Skin epidermis (tissue), 12 donors: ENCODE measurements around the gene OTX2.
A peak's percentile ranks its signal among the peaks of the same experiment; 100 is the strongest.

Experiments used
- H3K27ac ChIP-seq, 21 experiments: fragments of 200-600 bp; sonication (generic) in 11 of 21; one replicate each; pipeline ENCODE4 v1.5.0; 2020; ENCODE audit warnings: mild to moderate bottlenecking in 3 of 21, inconsistent platforms in 2 of 21, moderate library complexity in 2 of 21
- H3K4me3 ChIP-seq, 7 experiments: fragments of 200-600 bp; sonication (generic) in 2 of 7; one replicate each; pipeline ENCODE4 v1.5.0; 2020; ENCODE audit warnings: inconsistent platforms in 2 of 7, mild to moderate bottlenecking in 2 of 7, moderate library complexity in 1 of 7

Gene OTX2

DNA sequence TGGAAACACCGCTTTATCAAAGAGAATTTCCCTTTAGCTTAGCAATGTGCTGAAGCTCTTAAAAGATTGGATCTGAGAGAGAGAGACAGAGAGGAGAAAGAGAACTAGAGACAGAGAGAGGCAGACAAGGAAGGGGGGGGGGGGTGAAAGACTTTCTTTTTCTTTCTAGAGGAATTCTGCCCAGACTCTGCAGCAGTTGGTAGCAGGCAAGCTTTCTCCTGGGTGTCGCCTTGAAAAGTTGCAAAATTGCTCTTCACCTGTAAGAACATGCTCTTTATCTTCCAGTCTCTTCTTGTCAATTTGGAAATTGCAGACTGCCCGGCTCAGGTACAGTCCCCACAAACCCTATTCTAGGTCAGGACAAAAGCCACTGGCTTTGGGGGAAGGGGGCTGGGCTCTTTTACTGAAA lies 2.9 kb upstream of the OTX2 start:
- Histone ChIP-seq H3K27ac (no peak overlapping the region), H3K4me3 (no peak overlapping the region)

DNA sequence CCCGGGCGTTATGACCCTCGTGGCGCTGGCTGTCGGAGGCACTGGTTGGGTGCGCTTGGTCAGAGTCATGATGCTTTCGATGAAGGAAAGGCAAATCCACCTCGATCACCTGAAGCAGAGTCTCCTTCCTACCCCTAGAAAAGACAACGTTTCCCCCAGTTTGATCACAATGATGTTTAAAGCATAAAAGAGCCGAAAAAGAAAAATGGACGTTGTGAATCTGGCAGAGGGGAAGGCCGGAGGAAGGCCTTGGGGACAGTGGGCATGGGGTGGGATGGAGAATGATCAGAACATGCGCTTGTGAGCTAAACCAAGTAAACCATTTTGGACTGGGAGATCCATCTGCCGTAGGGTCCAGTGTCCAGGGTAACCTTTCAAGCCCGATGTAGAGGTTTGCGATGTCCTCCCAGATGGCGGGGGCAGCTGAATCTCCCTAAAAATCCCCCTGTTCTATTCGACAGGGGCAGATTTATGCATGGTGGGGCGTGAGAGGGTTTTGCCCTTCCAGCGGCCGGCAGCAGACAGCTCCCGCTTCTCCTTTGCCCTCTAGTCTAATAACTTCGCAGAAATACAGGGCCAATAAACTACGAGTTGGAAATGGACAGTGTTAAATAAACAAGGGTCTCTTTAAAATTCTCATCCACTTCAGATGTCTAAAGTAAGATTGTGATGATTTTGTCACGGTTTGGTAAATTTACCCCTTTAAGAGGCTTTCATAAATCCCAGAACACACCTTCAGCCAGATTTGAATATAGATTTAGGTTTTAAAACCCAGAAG lies 2.3 kb upstream of the OTX2 start:
- no peak overlapping the region for H3K4me3 ChIP-seq

DNA sequence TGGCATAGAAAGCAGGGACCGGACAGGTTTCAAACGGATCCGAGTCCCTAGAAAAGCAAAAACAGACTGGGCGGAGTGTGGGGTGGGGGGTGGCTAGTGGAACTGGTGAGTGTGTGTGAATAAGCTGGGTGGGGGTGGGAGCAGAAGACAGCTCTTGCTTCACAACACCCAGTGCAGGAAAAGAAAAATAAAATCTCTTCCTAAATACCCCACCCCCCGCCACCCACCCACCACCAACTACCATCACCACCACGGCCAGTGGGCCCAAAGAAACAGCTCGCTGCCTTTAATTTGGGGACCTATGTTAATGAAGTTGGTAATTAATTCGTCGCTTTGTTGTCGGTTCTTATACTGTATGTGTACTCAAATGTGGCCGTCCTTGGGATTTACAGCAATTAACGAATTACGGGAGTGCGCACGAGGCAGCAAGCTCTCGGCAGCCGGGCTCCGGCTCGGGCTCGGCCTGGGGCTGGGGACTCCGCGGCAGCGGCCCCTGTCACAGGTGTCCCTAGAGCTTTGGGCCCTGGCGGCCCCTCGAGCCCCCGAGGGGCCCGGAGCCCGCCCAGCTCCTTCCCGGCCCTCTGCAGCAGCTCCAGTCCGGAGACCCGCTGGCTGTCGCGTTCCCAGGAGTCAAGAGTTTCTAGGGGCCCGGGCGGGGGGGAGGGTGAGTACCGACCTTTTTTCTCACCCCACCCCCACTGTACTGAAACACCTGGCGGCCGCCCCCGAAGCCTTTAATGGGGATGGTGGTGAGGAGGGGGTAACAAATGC lies 1.5 kb upstream of the OTX2 start:
- H3K27ac ChIP-seq: no peak overlapping the region
- H3K4me3 ChIP-seq: no peak overlapping the region

More for the DNA sequence above, 2.3 kb upstream of the OTX2 start:
- H3K27ac ChIP-seq: no peak overlapping the region

DNA sequence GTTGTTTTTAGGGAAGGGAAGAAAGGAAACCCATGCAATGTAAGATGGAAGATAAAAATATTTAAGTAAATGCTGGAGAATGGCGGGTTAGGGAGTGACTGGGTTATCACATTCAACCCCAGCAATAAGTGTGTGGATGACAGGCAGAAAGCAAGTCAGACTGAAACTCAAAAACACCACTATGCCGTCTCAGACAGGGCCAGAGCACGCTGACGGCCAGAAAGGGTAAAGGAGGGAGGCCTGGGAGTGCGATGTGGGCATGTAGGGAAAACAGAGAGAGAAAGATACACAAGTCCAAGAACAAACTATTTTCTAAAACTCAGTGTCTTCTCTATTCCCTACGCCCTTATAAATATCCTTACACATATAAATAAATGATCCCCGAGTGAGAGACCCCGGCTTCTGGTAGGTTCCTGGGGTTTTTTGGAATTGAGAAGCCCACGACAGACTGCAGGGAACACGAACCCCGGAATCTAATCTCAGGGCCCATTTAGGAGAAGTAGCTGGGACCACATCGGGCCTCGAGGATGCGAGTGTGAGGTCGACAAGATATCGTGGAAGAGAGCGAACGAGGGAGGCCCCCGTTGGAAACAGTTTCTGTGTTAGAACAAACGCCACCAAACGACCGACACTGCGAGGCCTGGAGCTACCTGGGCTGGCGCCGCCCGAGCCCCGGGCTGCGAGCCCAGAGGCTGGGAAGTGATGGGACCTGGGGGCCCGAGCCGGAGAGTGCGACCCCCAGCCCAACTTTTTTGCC lies 735 bp upstream of the OTX2 start:
- Histone ChIP-seq H3K4me3 (no peak overlapping the region), H3K27ac (no peak overlapping the region)

DNA sequence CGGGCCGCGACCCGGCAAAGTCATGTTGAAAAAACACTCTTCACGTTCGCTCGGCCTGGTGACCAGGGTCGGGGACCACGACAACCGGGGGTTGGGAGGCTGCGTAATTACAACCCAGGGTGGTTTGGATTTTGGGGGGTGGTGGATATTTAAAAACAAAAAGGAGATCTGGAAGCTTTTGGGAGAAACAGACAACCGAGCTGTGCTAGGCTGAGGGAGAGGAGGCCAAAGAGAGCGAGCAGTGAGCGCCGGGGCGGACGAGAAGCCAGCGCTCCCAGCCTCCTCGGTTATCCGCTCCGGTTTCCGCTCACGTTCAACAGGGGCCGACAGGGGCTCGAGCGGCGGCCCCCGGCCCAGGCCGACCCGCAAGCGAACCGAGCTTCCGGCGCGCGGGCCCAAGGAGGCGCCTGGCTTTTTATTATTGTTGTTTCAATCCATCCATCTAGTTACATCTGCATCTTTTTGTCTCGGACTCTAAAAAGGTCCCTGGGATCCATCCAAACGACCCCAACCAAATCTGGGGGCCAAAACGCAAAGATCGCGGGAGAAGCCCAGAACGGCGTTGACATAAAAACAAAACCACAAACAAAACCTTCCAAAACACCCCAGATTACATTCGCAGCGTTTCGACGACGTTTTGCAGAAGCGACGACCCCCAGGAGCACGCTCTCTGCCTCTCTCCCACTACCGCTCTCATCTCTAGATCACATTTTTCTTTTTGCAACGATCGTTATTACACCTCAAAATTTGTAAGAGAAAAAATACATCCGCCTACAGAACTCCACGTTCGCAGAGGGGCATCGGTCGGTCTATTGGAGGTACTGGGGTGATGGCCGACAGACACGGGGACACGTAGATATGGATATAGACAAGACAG lies 771 bp downstream of the OTX2 start:
- Histone ChIP-seq H3K4me3 (no peak overlapping the region), H3K27ac (no peak overlapping the region)

DNA sequence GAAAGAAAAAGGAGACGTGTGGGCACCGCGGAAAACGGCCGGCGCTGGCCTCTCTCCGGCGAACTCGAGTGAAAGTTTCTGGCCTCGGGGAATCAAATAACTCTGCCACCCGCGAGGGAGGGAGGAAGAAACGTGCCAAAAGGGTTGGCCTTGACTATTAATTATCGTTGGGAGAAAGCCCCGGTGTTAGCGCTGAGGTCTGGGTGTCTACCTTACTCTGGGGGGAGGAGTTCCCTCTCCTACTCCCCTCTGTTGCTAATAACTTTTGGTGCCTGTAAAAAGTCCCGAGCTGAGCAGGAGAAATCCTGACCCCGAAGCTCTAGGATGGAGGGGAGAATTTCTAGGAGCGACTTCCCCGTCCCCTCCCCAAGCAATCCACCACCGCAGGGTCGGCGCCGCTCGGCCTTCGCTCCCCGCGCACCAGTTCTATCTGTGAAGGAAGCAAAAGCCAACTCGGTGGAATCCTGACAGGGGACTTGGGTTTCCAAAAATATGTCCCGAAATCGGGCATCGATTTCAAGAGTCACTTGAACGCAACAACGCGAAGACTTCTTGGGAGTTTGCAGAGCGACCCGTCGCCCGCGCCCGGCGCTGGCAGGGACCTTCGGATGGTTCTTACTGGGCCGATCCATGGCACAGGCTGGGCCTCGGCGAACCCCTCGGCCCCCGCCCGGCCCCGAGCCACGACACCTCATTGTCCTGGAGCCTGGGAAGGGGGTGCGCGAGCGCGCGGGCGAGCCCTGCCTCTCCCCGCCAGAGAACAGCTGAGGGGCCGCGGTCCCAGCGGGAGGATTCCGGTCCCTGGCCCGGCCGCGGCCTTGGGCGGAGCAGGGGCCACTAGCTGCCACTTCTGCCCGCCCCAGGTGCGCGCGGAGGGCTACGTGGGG lies 1.7 kb downstream of the OTX2 start:
- no peak overlapping the region for H3K27ac ChIP-seq
- peak overlapping the region in 1 of 7 experiments; percentile 3 for H3K4me3 ChIP-seq

DNA sequence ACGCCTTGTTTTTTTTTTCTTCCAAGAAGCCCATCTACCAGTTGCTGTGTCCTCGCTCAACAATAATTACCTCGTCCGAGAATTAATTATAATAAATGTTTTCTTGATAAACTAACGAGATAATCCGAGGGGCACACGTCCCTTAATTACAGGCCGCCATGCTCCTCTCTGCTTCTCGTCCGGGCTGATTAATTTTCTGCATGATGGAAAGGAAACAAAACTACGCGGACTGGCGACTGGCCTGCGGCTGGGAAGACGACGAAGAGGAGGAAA lies 2.2 kb downstream of the OTX2 start:
- Histone ChIP-seq H3K27ac (no peak overlapping the region), H3K4me3 (peak overlapping the region in 1 of 7 experiments; percentile 3)

DNA sequence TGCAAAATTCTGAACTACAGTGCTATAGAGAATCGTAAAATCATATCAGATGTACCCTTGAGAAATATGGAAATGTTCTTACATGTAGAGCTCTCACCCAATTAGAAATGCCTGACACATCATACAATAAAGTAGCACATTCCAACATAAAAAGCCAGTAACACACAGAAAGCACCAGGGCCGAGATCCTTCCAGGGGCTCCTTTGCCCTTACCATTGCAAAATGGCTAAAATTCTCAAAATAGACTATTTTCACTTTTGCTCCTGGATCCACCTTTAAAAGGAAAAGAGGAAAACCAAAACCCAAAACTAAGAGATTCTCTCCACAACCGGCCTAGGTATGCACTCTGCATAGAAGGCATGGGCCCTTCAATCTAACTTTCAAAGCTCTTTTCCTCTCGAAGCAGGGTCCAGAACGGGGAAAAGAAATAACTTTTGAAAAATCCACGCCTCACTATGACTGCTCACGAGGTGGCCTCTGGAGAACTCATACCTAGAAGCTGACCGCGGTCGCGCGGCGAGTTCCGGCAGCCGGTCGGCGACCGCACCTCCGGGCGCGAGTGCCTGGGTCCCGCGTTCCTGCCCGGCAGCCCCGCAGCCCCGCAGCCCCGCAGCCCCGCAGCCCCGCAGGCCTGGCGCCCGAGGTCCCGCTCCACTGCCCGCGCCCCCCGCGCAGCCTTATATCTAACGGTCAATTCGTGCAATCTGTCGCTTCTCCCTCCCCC lies 2.7 kb downstream of the OTX2 start:
- Histone ChIP-seq H3K27ac (no peak overlapping the region), H3K4me3 (no peak overlapping the region)

DNA sequence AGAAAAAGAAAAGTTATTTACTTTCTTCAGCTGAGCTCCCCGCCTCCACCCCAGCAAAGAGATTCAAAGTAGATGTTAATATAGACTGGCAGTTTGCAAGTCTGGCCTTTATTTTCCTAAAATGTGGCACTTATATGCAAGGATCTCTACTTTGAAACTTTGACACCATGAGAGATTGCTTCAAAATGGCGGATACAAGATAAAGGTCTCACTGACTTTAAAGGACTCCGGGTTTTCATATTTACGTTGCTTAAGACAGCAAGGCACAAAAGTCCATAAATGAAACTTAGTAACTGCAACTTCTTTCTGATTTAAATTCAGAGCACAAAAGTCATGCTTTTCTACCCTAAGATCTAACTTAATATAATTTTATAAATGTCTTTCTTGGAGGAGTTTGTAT lies 3.5 kb downstream of the OTX2 start:
- Histone ChIP-seq H3K27ac (no peak overlapping the region), H3K4me3 (no peak overlapping the region)

DNA sequence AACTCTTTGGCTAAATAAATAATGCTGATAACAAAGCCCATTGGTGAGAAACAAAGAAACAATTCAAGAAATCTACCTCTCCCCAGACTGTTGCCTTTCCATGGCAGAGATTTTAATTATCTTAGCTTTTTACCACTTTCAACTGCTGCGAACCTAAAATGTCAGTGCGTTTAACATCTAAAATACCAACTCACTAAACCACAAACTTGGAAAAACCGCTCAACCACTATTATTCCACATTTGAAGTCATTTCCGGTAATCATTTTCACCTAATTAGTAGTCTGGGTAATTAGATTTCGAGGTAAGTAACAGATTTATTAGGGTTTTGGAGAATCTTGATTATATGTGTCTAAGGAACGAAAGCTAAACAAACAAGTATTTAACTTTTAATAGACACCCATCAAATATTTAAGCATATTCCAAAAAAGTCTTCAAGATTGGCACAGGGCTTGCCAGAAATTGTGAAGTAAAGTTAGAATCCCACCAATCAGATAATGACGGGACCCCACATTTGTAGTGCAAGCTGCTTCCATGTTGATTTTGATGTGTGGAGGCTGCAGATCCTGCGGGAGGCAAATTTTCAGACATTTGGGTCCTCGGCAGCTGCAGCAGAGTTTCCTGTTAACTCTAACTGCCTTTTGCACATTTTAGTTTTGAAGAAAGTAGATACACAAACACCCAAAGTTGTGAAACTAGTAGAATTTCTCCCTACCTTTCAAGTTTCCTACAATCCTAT lies 4.1 kb downstream of the OTX2 start:
- no peak overlapping the region for H3K4me3 ChIP-seq
- H3K27ac ChIP-seq: no peak overlapping the region

DNA sequence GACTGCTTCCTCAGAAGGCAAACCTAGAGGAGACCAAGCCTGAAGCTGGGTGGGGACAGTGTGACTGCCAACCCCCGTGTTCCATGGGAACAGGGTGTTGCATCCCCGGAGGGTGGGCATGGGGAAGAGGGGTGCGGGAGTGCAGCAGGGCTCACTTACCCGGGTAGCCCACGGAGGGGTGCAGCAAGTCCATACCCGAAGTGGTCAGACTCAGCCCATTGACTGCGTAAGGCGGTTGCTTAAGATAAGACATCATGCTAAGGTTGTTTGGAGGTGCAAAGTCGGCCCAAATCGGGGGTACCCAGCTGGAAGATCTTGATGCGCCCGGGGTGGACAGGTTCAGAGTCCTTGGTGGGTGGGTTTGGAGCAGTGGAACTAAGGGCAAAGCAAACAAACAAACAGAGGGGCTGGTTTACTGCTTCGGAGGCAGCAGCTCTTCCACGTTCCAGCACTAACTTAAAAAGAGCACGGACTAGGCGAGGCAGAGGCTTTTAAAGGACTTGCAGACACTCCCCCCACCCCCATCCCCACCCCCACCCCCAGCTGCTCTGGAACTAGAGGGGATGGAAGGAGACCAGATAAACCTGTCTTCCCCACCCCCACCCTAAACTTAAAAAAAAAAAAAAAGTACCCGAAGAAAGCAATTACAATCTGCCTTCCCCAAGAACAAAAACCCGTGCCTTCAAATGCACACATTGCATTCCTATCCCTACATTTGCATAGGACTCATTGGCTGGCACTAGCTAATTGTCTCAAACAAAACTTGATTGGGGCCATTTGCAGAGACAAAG lies 4.9 kb downstream of the OTX2 start:
- Histone ChIP-seq H3K4me3 (no peak overlapping the region), H3K27ac (no peak overlapping the region)

DNA sequence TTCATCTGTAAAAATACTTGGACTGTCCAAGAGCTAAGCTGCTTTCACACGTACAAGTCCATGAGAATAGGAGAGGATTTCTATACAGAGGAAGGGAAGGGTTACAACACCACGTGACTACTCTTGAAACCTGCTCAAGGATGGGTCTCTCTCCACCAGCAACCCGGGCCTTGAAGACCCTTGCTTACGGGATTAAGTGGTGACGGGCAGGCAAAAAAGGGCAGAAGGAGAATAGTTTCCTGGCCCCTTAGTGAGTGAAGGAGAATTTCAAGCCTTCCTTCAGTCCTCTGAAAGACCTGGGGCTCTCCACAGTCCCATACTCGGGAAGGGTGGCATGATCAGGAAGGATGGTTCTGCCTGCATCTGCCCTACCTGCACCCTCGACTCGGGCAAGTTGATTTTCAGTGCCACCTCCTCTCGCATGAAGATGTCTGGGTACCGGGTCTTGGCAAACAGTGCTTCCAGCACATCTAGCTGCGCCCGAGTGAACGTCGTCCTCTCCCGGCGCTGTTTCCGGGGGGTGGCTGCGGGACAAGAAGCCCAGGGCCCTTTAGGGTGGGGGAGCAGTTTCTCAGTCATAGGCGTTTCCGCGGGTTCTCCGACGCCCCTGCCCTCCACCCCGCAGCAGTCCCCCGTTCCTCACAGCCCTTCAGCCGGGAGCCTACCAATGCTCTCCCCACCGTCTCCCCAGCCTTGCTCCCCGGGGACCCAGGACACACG lies 6.3 kb downstream of the OTX2 start:
- Histone ChIP-seq H3K27ac (no peak overlapping the region), H3K4me3 (no peak overlapping the region)

DNA sequence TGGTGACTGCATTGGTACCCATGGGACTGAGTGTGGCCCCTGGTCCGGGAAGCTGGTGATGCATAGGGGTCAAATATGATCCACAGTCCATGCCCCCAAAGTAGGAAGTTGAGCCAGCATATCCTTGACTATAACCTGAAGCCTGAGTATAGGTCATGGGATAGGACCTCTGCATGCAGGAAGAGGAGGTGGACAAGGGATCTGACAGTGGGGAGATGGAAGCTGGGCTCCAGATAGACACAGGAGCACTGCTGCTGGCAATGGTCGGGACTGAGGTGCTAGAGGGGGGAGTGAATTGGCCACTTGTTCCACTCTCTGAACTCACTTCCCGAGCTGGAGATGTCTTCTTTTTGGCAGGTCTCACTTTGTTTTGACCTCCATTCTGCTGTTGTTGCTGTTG lies 8.4 kb downstream of the OTX2 start:
- Histone ChIP-seq H3K4me3 (no peak overlapping the region), H3K27ac (no peak overlapping the region)

DNA sequence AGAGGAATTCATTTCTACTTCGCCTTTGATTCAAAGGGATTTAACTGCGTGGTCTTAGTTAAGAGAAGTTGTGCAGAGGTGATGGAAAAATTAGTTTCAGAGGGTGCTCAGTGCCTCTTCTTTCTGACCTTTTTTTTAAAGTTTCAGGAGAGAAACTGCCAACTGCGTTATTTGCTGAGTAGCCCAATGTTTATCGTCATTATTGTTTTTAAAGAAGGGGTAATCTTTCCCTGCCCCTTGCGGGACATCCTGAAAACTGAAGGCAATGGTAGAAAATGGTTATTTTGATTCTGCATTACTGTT lies 11.0 kb downstream of the OTX2 start:
- H3K4me3 ChIP-seq: no peak overlapping the region
- H3K27ac ChIP-seq: no peak overlapping the region

DNA sequence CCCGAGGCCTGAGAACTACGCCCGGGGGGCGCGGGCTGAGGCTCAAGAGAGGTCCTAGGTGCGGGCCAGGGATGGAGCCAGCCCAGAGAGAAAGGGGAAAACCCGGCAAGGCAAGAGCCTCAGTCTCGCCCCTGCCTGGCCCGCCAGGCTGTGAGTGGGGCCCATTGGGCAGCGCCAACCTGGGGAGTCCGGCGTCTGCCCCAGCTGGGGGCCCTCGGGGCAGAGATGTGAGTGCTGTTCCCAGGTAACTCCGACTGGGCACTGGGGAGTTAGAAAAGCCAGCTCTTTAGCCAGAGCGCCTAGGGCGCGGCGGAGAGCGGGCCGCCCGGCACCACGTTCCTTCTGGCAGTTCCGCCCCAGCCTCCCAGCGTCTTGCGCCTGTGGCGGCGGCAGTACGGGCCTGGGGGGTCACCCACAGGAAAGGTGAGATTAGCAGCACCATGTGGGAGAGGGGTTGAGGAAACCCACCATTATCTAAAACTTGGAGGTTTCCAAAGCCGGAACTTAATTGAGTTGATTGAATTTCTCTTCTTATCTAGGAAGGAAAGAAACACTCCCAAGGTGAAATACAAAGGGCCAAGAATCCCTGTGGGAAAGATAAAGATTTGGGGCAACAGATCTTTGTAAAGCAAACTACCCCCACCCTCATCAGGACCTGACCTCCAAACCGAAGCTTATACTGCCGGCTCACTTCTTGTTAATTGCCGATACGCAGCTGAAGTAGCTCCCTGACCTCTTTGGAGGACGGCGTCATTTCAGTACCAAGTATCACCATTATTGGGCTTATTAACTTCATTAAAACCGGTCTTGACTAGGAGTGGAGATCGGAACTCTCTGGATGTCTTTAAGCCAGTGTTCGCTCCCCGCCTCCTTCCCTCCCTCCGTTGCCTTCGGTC lies 11.6 kb downstream of the OTX2 start:
- Histone ChIP-seq H3K27ac (no peak overlapping the region), H3K4me3 (no peak overlapping the region)
